Fibroblast of pulmonary artery (primary cell): Measurements from ENCODE around the gene NFIX.

Experiments
- DNase-seq: peaks from one replicate; pipeline ENCODE4 v3.0.0-alpha.2; 2010; ENCODE audit warnings: low read depth
- H3K4me3 ChIP-seq: replicated peaks from 2 replicates; pipeline ENCODE4 v1.5.1; 2011; ENCODE audit warnings: low read depth, mild to moderate bottlenecking, control low read depth, low read length, moderate library complexity
- CTCF ChIP-seq: IDR thresholded peaks from 2 replicates; pipeline ENCODE4 v1.5.1; 2011; ENCODE audit warnings: mild to moderate bottlenecking, control low read depth, low read length, inconsistent platforms; ENCODE audit errors: missing control alignments

Gene NFIX

DNA sequence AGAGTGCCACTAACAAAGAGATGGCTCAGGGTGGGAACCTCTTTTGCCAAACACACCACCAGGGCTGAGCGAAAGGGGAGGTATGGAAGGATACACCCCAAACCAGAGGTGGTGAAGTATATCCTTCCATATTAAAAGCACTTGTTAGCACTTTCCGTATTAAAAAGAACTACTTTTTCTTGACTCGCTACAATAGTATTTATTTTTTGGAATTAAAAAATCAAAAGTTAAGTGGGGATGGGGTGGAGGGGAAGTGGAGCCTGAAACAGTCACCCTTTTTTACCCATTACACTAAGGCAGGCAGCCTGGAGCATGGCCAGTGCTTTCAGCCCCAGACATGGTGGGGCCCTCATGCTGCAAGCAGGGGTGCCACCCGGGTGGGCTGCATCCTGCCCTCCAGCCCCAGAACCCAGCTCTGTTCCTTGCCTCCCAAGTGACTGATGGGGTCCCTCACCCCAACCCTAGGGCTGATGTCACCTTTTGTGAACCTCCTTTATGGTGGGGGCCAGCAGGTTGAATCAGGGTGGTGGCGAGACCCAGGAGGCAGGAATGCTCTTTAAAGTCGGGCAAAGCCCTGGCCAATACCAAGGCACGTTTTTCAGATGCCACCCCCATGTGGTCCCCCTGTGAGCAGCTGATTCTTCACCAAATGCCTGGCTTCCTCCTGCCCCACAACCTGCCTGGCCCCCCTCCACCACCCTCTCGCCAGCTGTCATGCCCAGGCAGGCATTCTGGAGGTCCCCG lies 76.3 kb downstream of the NFIX start:
- TF ChIP-seq CTCF: no peak
- no peak overlapping the region for H3K4me3 ChIP-seq
- no peak for DNase-seq

- H3K4me3 ChIP-seq: no peak overlapping the region
- no peak for TF ChIP-seq CTCF
- DNase-seq: no peak
These were observed 77.1 kb downstream of the NFIX start for GRCh38 chr19:13072188-13072908.

DNA sequence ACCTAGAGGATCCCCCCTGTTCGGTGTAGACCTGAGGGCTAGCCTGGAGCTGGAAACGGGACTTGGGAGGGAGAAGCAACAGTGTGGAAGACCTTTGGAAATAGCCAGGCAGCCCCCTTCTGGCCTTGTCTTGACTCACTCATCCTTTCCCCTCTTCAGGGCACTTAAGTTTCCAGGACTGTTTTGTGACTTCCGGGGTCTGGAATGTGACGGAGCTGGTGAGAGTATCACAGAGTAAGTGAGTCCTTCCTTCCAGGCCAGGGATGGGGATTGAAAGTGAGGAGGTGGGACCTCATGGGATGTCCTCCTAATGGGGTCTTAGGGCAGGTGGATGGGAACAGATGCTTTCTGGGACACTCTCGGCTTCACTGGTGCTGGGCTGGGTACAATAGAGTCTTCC lies 78.0 kb downstream of the NFIX start:
- H3K4me3 ChIP-seq: no peak overlapping the region
- no peak for TF ChIP-seq CTCF

GRCh38 chr19:13074378-13074777 lies 79.1 kb downstream of the NFIX start:
- no peak for DNase-seq
- no peak for TF ChIP-seq CTCF
- no peak overlapping the region for H3K4me3 ChIP-seq

More for the DNA sequence above, 78.0 kb downstream of the NFIX start:
- DNase-seq: no peak

DNA sequence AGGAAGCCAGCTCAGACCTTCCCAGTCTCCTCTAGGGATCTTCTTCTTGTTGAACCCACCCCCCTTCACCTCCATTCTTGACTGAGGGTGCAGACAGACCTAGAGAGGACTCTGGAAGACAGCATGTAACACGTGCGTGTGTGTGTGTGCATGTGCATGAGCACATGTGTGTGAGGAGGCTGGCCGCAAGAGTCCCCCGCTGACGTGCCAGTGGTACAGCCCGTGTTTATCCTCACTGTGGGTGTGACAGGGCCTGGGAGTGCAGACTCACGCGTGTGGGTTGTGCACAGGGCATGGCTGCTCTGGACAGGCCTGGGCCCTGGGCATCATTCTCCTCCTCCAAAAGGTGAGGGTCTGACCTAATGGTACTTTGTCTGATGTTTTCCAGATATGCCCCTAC lies 81.0 kb downstream of the NFIX start:
- H3K4me3 ChIP-seq: no peak overlapping the region
- TF ChIP-seq CTCF: no peak
- no peak for DNase-seq

DNA sequence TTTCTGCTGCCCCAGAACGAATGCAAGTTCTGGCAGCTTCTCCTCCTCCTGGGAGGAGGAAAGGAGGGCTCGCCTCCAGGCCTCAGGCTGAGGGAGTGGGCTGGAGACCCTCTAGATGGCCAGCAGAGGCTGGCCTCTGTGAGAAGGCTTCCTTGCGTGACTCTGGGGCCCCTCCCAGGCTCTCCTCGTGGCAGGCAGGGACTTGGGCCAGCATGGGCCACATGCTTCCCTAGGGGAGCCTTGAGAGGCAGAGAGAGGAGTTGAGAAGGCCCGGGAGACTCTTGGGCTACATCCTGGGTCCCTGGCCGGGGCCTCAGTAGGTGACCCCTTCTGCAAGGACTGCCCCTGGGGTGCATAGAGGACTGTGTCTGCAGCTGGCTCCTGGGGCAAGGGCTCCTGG lies 81.5 kb downstream of the NFIX start:
- no peak overlapping the region for H3K4me3 ChIP-seq
- no peak for TF ChIP-seq CTCF
- no peak for DNase-seq

DNA sequence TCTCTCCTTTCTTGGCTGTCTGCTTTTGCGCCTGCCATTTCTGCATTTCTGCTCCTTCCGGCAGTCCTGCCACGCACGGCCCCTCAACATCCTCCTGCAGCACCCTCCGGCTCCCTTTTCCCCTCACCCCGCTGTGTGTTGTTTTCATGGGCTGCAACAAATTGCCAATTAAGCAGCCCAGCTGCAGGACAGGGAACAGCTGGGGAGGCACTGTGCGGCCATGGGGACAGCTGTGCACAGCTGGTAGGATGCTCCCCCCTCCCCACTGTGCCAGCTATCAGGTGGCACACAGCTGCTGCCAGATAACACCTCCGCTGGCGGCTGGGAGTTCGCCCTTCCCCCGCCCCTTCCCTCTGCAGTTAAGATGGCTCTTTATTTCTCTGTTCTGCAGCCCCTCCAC lies 82.0 kb downstream of the NFIX start:
- no peak for TF ChIP-seq CTCF
- no peak for DNase-seq
- H3K4me3 ChIP-seq: no peak overlapping the region
